ENCODE measurements around the gene KIFAP3.

The KIFAP3 gene

DNA sequence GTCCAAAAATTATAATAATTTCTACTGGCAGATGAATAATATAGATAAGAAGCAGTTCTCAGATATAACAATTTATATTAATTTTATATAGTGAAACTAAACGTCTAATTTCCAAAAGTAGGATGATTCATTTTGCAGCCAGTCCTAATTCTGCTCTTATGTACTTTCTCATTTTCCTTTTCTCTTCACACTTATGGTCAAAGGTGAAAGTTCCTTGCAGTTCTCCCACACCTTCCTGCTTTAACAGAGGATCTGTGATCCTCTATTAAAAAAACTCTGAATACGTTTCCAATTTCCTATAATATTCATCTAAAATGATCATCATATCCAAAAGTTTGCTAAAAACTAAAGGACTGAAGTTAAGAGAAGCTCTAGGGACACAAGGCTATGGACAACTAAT is 78.5 kb downstream of the KIFAP3 start:
- H3K27ac ChIP-seq = no peak overlapping the region
- TF ChIP-seq, protein P1, sequence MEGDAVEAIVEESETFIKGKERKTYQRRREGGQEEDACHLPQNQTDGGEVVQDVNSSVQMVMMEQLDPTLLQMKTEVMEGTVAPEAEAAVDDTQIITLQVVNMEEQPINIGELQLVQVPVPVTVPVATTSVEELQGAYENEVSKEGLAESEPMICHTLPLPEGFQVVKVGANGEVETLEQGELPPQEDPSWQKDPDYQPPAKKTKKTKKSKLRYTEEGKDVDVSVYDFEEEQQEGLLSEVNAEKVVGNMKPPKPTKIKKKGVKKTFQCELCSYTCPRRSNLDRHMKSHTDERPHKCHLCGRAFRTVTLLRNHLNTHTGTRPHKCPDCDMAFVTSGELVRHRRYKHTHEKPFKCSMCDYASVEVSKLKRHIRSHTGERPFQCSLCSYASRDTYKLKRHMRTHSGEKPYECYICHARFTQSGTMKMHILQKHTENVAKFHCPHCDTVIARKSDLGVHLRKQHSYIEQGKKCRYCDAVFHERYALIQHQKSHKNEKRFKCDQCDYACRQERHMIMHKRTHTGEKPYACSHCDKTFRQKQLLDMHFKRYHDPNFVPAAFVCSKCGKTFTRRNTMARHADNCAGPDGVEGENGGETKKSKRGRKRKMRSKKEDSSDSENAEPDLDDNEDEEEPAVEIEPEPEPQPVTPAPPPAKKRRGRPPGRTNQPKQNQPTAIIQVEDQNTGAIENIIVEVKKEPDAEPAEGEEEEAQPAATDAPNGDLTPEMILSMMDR (conservative IDR thresholded peaks at IDR 0.05) = no peak

DNA sequence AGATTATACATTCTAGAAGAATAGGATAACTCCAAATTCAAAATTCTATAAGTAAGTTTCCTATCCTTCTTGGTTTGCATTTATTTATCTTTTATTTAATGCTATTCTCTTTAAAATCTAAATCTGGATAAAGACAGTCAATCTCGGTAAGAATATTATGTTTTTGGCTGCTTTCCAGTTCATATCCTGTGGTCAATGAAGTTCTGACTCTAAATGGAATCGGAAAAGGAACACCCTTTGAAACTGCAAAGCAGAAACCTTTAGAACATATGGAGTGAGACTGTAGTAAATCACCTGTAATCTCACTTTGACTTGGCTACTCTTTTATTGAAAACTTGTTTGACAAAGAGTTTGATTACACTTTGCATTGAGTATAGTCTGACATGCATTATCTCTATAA is 85.2 kb downstream of the KIFAP3 start:
- no peak overlapping the region for H3K27ac ChIP-seq
- TF ChIP-seq, protein P1 (conservative IDR thresholded peaks at IDR 0.05) = no peak

DNA sequence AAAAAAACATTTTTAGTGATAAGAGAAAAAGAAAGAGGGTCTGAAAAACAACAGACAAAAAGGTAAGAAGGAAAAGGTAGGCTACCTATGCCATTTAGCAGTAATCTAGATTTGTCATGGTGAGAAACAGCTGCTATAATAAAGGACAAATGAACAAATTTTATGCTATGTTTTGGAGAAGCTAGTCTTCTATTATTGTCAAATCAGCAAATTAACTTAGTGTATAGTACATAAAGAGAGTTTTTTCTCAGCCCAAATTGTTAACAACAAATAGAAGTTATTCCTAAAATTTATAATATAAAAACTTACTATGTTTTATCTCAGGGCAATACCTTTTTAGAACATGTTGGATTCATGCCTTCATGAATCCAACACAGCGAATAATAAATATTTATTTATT is 88.7 kb downstream of the KIFAP3 start:
- TF ChIP-seq, protein P1 (conservative IDR thresholded peaks at IDR 0.05) = no peak
- no peak overlapping the region for H3K27ac ChIP-seq

DNA sequence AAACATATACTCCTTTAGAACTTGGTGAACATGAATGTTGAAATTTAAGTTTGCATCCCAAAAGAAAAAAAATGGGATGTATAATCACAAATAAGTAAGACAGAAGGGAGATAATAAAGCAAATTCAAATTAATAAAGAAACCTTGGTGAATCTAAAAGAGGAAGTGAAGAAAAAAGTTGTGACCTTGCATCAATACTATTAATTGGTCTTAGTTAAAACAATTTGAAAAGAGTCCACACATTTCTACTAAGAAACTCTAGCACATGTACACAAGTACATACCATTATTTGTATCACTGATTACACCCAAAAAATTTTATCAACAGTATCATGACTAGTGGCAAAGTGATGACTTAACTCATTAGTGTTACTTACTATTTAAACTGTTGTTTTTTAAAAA is 100.4 kb downstream of the KIFAP3 start:
- TF ChIP-seq, protein P1 (conservative IDR thresholded peaks at IDR 0.05) = no peak
- H3K27ac ChIP-seq = no peak overlapping the region

DNA sequence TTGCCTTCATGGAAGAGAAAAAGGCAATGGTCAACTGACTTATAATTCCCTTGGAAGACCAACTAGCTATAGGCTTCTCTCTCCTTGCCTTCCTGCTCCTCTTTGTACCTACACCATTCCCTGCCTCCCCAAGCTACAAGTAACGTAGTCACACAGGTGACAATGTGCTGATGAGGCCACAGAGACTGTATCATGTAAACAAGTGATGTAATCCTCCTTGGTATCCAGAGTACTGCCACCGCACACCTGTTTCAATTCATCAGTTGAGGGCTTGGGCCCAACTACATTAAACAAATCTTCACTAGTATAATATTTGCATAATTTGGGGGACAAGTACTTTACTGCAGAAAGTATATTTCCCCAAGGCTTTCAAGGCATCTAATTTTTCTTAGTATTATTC is 104.4 kb downstream of the KIFAP3 start:
- TF ChIP-seq, protein P1 (conservative IDR thresholded peaks at IDR 0.05) = no peak
- H3K27ac ChIP-seq = no peak overlapping the region

DNA sequence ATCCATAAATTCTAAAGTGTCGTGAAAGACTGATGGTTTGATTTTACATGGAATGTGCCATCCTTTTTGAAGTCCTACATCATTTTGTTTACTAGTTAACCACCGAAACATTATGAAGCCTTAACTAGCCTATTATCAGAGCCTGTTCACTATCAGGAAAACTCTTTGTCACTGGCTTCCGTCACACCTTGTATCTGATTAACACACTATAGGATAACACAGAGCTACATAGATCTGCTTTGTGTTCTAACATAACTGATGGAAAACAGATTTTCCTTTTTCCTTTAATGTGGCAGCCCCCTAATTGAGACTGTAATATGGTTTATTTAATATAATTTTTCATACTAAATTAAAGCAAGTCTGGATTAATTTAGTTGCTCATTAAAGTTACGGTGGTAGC is 106.3 kb downstream of the KIFAP3 start:
- no peak overlapping the region for H3K27ac ChIP-seq
- TF ChIP-seq, protein P1 (conservative IDR thresholded peaks at IDR 0.05) = no peak

DNA sequence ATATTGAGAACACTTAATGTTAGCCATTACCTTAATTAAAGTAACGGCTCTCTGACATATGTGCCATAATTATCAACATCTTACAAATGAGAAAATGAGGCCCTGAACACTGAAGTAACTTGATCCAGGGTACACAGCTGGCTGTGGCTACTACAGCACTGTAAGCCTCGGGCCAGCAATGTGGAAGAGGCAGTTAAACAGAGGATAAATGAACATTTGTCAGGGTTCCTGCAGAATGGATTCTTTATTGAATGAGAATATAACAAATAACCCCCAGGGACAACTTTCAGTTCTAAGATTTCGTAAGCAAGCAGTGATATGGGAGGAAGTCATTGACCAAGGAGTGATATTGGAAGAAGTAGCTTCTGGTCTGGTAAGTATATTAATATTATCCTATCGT is 110.3 kb downstream of the KIFAP3 start:
- TF ChIP-seq, protein P1 (conservative IDR thresholded peaks at IDR 0.05) = no peak
- no peak overlapping the region for H3K27ac ChIP-seq

DNA sequence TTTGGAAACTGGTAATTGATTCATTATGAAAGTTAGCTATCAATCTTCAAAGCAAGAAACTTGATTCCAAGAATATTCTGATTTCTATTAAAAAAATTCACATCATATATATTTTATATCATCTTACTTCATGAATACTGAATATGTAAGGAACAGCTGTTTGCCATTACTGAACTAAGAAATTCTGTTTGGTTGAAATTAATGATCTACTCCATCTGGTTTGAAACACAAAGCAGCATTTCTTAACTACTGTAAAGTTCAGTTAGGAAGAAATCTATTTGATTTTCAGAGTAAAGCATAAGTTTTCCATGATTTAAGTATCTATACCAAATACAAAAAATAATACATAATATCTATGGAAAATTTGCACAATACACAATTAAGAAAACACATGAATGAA is 114.8 kb downstream of the KIFAP3 start:
- TF ChIP-seq, protein P1 (conservative IDR thresholded peaks at IDR 0.05) = no peak
- no peak overlapping the region for H3K27ac ChIP-seq
